Measurements from ENCODE around the gene REXO1. TPM values are rescaled to one million over a fixed set of nuclear protein-coding genes. Genes with fewer than 3 reads are reported as not detected.

Gene REXO1
- total and polyA plus RNA-seq, 3 donors from 2014 or later, result 104 to 200 (median 149) TPM

GRCh38 chr19:1819341-1820255, 28.7 kb downstream of the REXO1 start:
- Histone ChIP-seq H3K27ac (no peak overlapping the region), H3K36me3 (ENCODE audit: low read depth, missing control alignments) (no peaks in the 10 kb centered on the region), H3K4me3 (no peak overlapping the region), H3K4me1 (no peaks in the 10 kb centered on the region), H3K27me3 (no peaks in the 10 kb centered on the region), H3K9me3 (no peaks in the 10 kb centered on the region)
- no peak for TF ChIP-seq CTCF (IDR thresholded peaks at IDR 0.05)
- intact Hi-C loops (cut with DNase I; ENCODE audit: low total_unique reads), result no loop called here
- WGBS, 2 donors, result 87 to 94% methylated on average over 18 to 38 of the region's 43 CpGs
- no peak for DNase-seq

GRCh38 chr19:1818549-1819195, 29.6 kb downstream of the REXO1 start:
- Histone ChIP-seq H3K27ac (no peak overlapping the region), H3K4me1 (peaks cover 2% of the 10 kb centered on the region), H3K9me3 (no peaks in the 10 kb centered on the region), H3K4me3 (no peak overlapping the region), H3K36me3 (ENCODE audit: low read depth, missing control alignments) (no peaks in the 10 kb centered on the region), H3K27me3 (no peaks in the 10 kb centered on the region)
- no peak for DNase-seq
- intact Hi-C loops (cut with DNase I; ENCODE audit: low total_unique reads), result no loop called here
- TF ChIP-seq POLR2A (IDR thresholded peaks at IDR 0.05) (no peak), CTCF (IDR thresholded peaks at IDR 0.05) (no peak)
- 91% methylated on average over 10 to 33 of the region's 33 CpGs for WGBS, 2 donors

- 84 to 89% methylated on average over 15 to 22 of the region's 25 CpGs for WGBS, 2 donors
- Histone ChIP-seq H3K36me3 (ENCODE audit: low read depth, missing control alignments) (no peaks in the 10 kb centered on the region), H3K4me1 (peaks cover 12% of the 10 kb centered on the region), H3K27ac (no peak overlapping the region), H3K4me3 (no peak overlapping the region), H3K9me3 (no peaks in the 10 kb centered on the region), H3K27me3 (no peaks in the 10 kb centered on the region)
- TF ChIP-seq CTCF (IDR thresholded peaks at IDR 0.05) (no peak), POLR2A (IDR thresholded peaks at IDR 0.05) (no peak)
- intact Hi-C loops (cut with DNase I; ENCODE audit: low total_unique reads), result no loop called here
- no peak for DNase-seq
Observed at GRCh38 chr19:1817553-1818179, 30.6 kb downstream of the REXO1 start.

- Histone ChIP-seq H3K4me1 (peaks cover 13% of the 10 kb centered on the region), H3K36me3 (ENCODE audit: low read depth, missing control alignments) (no peaks in the 10 kb centered on the region), H3K27me3 (no peaks in the 10 kb centered on the region), H3K4me3 (no peak overlapping the region), H3K27ac (no peak overlapping the region), H3K9me3 (no peaks in the 10 kb centered on the region)
- DNase-seq, result no peak
- intact Hi-C loops (cut with DNase I; ENCODE audit: low total_unique reads), result no loop called here
- TF ChIP-seq POLR2A (IDR thresholded peaks at IDR 0.05) (no peak), CTCF (IDR thresholded peaks at IDR 0.05) (no peak)
- WGBS, 2 donors, result 89 to 94% methylated on average over 15 to 36 of the region's 36 CpGs
Observed at GRCh38 chr19:1816530-1817298, 31.6 kb downstream of the REXO1 start.

Data from testis (tissue), 3 donors.